Measurements from ENCODE around the gene VAMP2. TPM values are rescaled to one million over a fixed set of nuclear protein-coding genes. Genes with fewer than 3 reads are reported as not detected.

VAMP2 gene
- total and polyA plus RNA-seq, 9 of the 15 experiments (the other 6 are each of a cell fraction or from before 2014, with no cell fraction given), result 2.3 to 31.8 (median 6.0) TPM

- TF ChIP-seq GABPB1 (CRISPR knock-in tag; IDR thresholded peaks at IDR 0.05) (peak; percentile 88), THRA (IDR thresholded peaks at IDR 0.05) (no peak), TBP (optimal IDR thresholded peaks at IDR 0.05; ENCODE audit: low read depth, low read length) (peak; percentile 73), ZNF23 (CRISPR knock-in tag; IDR thresholded peaks at IDR 0.05) (no peak), MITF (IDR thresholded peaks at IDR 0.05) (no peak; the same call in 1 of the 2 replicates), E2F6 (IDR thresholded peaks at IDR 0.05; ENCODE audit: borderline replicate concordance in 1 of 2, extremely low read depth in 1 of 2, insufficient read depth in 1 of 2, insufficient read length in 1 of 2, low read depth in 1 of 2, low read length in 1 of 2, poor library complexity in 1 of 2, severe bottlenecking in 1 of 2) (peak; percentile 86 to 93), ZNF764 (CRISPR knock-in tag; IDR thresholded peaks at IDR 0.05; ENCODE audit: low read depth) (no peak), E2F8 (IDR thresholded peaks at IDR 0.05; ENCODE audit: low read depth, partially characterized antibody) (peak; percentile 75), SMARCA5 (IDR thresholded peaks at IDR 0.05) (no peak), NR2C1 (IDR thresholded peaks at IDR 0.05) (peak; percentile 87), NR2C1 (tag; IDR thresholded peaks at IDR 0.05) (peak; percentile 84), FOS (IDR thresholded peaks at IDR 0.05; ENCODE audit: extremely low read depth, insufficient read length) (peak; percentile 90)
Observed at GRCh38 chr17:8156246-8156992, 6.3 kb downstream of the VAMP2 start (continued).
